H1 (cell line): ENCODE measurements around the gene DCP2. TPM values are rescaled to one million over a fixed set of nuclear protein-coding genes. Genes with fewer than 3 reads are reported as not detected.

Experiments
- CTCF ChIA-PET: fragments of 300-600 bp; sonication (Branson Sonifier 250); formaldehyde crosslinking; loops from one replicate; lab custom pipeline; 2021; ENCODE audit not compliant: partially characterized antibody; lab: Charles Lee
- POLR2A ChIA-PET: fragments of 300-600 bp; sonication (Branson Sonifier 250); formaldehyde crosslinking; loops from one replicate; lab custom pipeline; 2021; ENCODE audit warnings: inconsistent platforms; ENCODE audit not compliant: partially characterized antibody; lab: Charles Lee
- DNase-seq, 2 experiments: peaks; one replicate each; pipeline versions ENCODE4 v3.0.0 to v3.0.0-alpha.2; 2010 to 2022; ENCODE audit warnings: low spot score in 2 of 2, low read depth in 1 of 2, mixed read lengths in 1 of 2
- FAIRE-seq: peaks from 2 replicates; lab custom pipeline; 2011; peaks lifted over from hg19 to GRCh38; lab: Jason Lieb, UNC
- H2AFZ ChIP-seq: 2 replicates; pipeline ENCODE4 v1.8.1; 2012; ENCODE audit warnings: low read length, inconsistent platforms
- H2AK5ac ChIP-seq: 2 replicates; pipeline ENCODE4 v1.6.1; 2013; ENCODE audit warnings: low read depth, low read length
- H2BK120ac ChIP-seq: replicated peaks from 2 replicates; pipeline ENCODE3; 2013; ENCODE audit warnings: low read depth, low read length, inconsistent platforms
- H2BK12ac ChIP-seq: 2 replicates; pipeline ENCODE4 v1.6.1; 2013; ENCODE audit warnings: low read depth, low read length
- H2BK15ac ChIP-seq: 2 replicates; pipeline ENCODE4 v1.6.1; 2013; ENCODE audit warnings: low read length
- H2BK20ac ChIP-seq: 2 replicates; pipeline ENCODE4 v1.6.1; 2013; ENCODE audit warnings: low read length
- H2BK5ac ChIP-seq: 2 replicates; pipeline ENCODE4 v1.6.1; 2013; ENCODE audit warnings: low read depth, low read length
- H3K14ac ChIP-seq: 2 replicates; pipeline ENCODE4 v1.6.1; 2013; ENCODE audit warnings: inconsistent platforms; ENCODE audit not compliant: insufficient read length
- H3K18ac ChIP-seq: 2 replicates; pipeline ENCODE4 v1.6.1; 2013; ENCODE audit warnings: low read length; ENCODE audit errors: extremely low read depth
- H3K23ac ChIP-seq: 2 replicates; pipeline ENCODE4 v1.6.1; 2013; ENCODE audit warnings: inconsistent platforms; ENCODE audit not compliant: insufficient read length
- H3K23me2 ChIP-seq: 2 replicates; pipeline ENCODE4 v1.6.1; 2013; ENCODE audit warnings: low read depth, low read length
- H3K27ac ChIP-seq: 2 replicates; pipeline ENCODE4 v1.6.1; 2011; ENCODE audit warnings: low read depth, low read length, inconsistent platforms
- H3K27me3 ChIP-seq, 4 experiments: replicated peaks in 1 of 4; 1 replicate in 1 of 4; 2 replicates in 3 of 4; pipeline versions ENCODE4 v1.6.1 to v1.8.1; 2011 to 2013; ENCODE audit warnings: low read length in 3 of 4, mild to moderate bottlenecking in 3 of 4, inconsistent platforms in 2 of 4, mixed read lengths in 2 of 4, moderate library complexity in 1 of 4; ENCODE audit not compliant: control insufficient read depth in 3 of 4, insufficient read depth in 3 of 4; ENCODE audit errors: extremely low read depth in 1 of 4
- H3K36me3 ChIP-seq, 4 experiments: 2 replicates each; pipeline versions ENCODE4 v1.6.1 to v1.8.1; 2011 to 2013; ENCODE audit warnings: mild to moderate bottlenecking in 4 of 4, low read length in 3 of 4, moderate library complexity in 2 of 4, control low read depth in 1 of 4, inconsistent platforms in 1 of 4; ENCODE audit not compliant: insufficient read depth in 4 of 4, control insufficient read depth in 2 of 4
- H3K4ac ChIP-seq: replicated peaks from 2 replicates; pipeline ENCODE3; 2013; ENCODE audit warnings: low read length, low read depth, mixed read lengths, inconsistent platforms; ENCODE audit not compliant: insufficient read length
- H3K4me1 ChIP-seq, 4 experiments: replicated peaks in 1 of 4; 1 replicate in 1 of 4; 2 replicates in 3 of 4; pipeline versions ENCODE4 v1.6.1 to v1.8.1; 2011 to 2013; ENCODE audit warnings: low read length in 3 of 4, inconsistent platforms in 2 of 4, mixed read lengths in 1 of 4; ENCODE audit not compliant: insufficient read depth in 4 of 4, control insufficient read depth in 3 of 4
- H3K4me2 ChIP-seq, 2 experiments: 2 replicates each; pipeline versions ENCODE4 v1.6.1 to v1.8.1; 2011 to 2013; ENCODE audit warnings: low read depth in 2 of 2, low read length in 2 of 2, control low read depth in 1 of 2, inconsistent platforms in 1 of 2, mild to moderate bottlenecking in 1 of 2; ENCODE audit not compliant: insufficient read depth in 1 of 2
- H3K4me3 ChIP-seq, 4 experiments: fragments of 200-600, 300-600 bp in 1 of 4; sonication (generic), shearing (Covaris generic), sonication (Bioruptor Twin) in 1 of 4; 2 replicates each; pipeline versions ENCODE4 v1.5.1 to v1.8.1; 2011 to 2016; ENCODE audit warnings: low read length in 4 of 4, low read depth in 3 of 4, control low read depth in 2 of 4, inconsistent platforms in 2 of 4, mild to moderate bottlenecking in 2 of 4, mixed read lengths in 1 of 4, moderate library complexity in 1 of 4; ENCODE audit not compliant: insufficient read depth in 2 of 4; ENCODE audit errors: extremely low read depth in 1 of 4
- H3K56ac ChIP-seq: replicated peaks from 2 replicates; pipeline ENCODE3; 2013; ENCODE audit warnings: low read depth, mild to moderate bottlenecking, mixed read lengths, low read length, inconsistent platforms; ENCODE audit not compliant: insufficient read length
- H3K79me1 ChIP-seq: 2 replicates; pipeline ENCODE4 v1.6.1; 2013; ENCODE audit warnings: low read depth, low read length, control low read depth
- H3K79me2 ChIP-seq, 2 experiments: 2 replicates each; pipeline versions ENCODE4 v1.6.1 to v1.8.1; 2012 to 2013; ENCODE audit warnings: low read length in 2 of 2, mild to moderate bottlenecking in 2 of 2, inconsistent platforms in 1 of 2; ENCODE audit not compliant: insufficient read depth in 2 of 2, control insufficient read depth in 1 of 2
- H3K9ac ChIP-seq, 4 experiments: replicated peaks in 1 of 4; 1 replicate in 1 of 4; 2 replicates in 3 of 4; pipeline versions ENCODE4 v1.6.1 to v1.8.1; 2011 to 2013; ENCODE audit warnings: low read depth in 3 of 4, low read length in 3 of 4, control low read depth in 2 of 4, mild to moderate bottlenecking in 2 of 4, moderate library complexity in 2 of 4, inconsistent platforms in 1 of 4; ENCODE audit errors: extremely low read depth in 1 of 4
- H3K9me3 ChIP-seq, 2 experiments: 2 replicates each; pipeline versions ENCODE4 v1.6.1 to v1.8.1; 2012 to 2013; ENCODE audit warnings: mild to moderate bottlenecking in 2 of 2, moderate library complexity in 2 of 2, control low read depth in 1 of 2, inconsistent platforms in 1 of 2, low read depth in 1 of 2, low read length in 1 of 2, mixed read lengths in 1 of 2; ENCODE audit not compliant: insufficient read depth in 2 of 2
- H4K20me1 ChIP-seq, 2 experiments: replicated peaks in 1 of 2; 2 replicates each; pipeline versions ENCODE3 to v1.8.1; 2011 to 2013; ENCODE audit warnings: inconsistent platforms in 2 of 2, low read length in 2 of 2, mild to moderate bottlenecking in 1 of 2; ENCODE audit not compliant: insufficient read depth in 2 of 2, control insufficient read depth in 1 of 2
- H4K5ac ChIP-seq: 2 replicates; pipeline ENCODE4 v1.6.1; 2013; ENCODE audit warnings: low read length, low read depth, mixed read lengths, inconsistent platforms; ENCODE audit not compliant: insufficient read length
- H4K8ac ChIP-seq: 2 replicates; pipeline ENCODE4 v1.8.0; 2013; ENCODE audit warnings: mild to moderate bottlenecking, moderate library complexity, low read length, inconsistent platforms; ENCODE audit not compliant: insufficient read depth; ENCODE audit errors: extremely low read depth
- H4K91ac ChIP-seq: replicated peaks from 2 replicates; pipeline ENCODE3; 2013; ENCODE audit warnings: low read length, mixed read lengths, inconsistent platforms; ENCODE audit not compliant: insufficient read length
- ASH2L ChIP-seq: fragments of 200-600, 300-600 bp; sonication (generic); IDR thresholded peaks from one replicate; pipeline ENCODE4 v1.7.1; 2017; ENCODE audit warnings: low read length
- EGR1 ChIP-seq: IDR thresholded peaks from 2 replicates; pipeline ENCODE4 v1.6.1; 2011; ENCODE audit warnings: low read depth, low read length, borderline replicate concordance
- KDM4A ChIP-seq: IDR thresholded peaks from one replicate; pipeline ENCODE4 v1.7.1; 2012; ENCODE audit warnings: low read depth, mild to moderate bottlenecking, moderate library complexity, low read length, inconsistent platforms; ENCODE audit not compliant: severe bottlenecking
- MAX ChIP-seq: IDR thresholded peaks from 2 replicates; pipeline ENCODE4 v1.6.1; 2012; ENCODE audit warnings: inconsistent platforms
- POLR2AphosphoS5 ChIP-seq: IDR thresholded peaks from 2 replicates; pipeline ENCODE4 v1.6.1; 2011; ENCODE audit warnings: low read depth, low read length
- RFX5 ChIP-seq: IDR thresholded peaks from 2 replicates; pipeline ENCODE4 v1.6.1; 2011; ENCODE audit warnings: low read depth, low read length, improper control_type of control experiment, borderline replicate concordance
- TAF1 ChIP-seq: IDR thresholded peaks from 2 replicates; pipeline ENCODE4 v1.6.1; 2011; ENCODE audit warnings: mild to moderate bottlenecking, low read depth, low read length
- TAF7 ChIP-seq: optimal IDR thresholded peaks from 2 replicates; pipeline ENCODE3; 2011; ENCODE audit warnings: low read depth, mild to moderate bottlenecking, inconsistent platforms, low read length, moderate library complexity, borderline replicate concordance
- WGBS, 2 experiments: shearing (Covaris generic) in 1 of 2; methylation state at CpG; one replicate each; pipeline versions ENCODE4 v1.1.6 to v1.1.7; 2013 to 2015; ENCODE audit warnings: low lambda C conversion rate in 2 of 2, mixed read lengths in 2 of 2, inconsistent platforms in 1 of 2, low coverage in 1 of 2, missing lambda C conversion rate in 1 of 2; ENCODE audit not compliant: insufficient replicate concordance in 2 of 2, insufficient coverage in 1 of 2, insufficient read length in 1 of 2; ENCODE audit errors: extremely low coverage in 1 of 2, missing lambda C conversion rate in 1 of 2; 5-methylcytosine and 5-hydroxymethylcytosine counted together
- polyA plus RNA-seq, 7 experiments: library from polyadenylated mRNA; depleted of rRNA in 3 of 7; stranded (reverse) in 5 of 7; unstranded in 2 of 7; fragments of >200 nt in 5 of 7; fragments of 200-250 nt in 2 of 7; gene quantifications; 1 replicate in 5 of 7; 2 replicates in 1 of 7; 4 replicates in 1 of 7; pipeline versions ENCODE4 v1.2.1 to v1.2.3, GENCODE V29; 2011 to 2013; ENCODE audit warnings: missing spikeins in 2 of 7, mixed read lengths in 2 of 7
- total RNA-seq: library from RNA; stranded (reverse); fragmentation: NEBNext Ultra II Directional; extraction: Animal tissue kit (Norgen Biotek cat#: 25700); gene quantifications from 2 replicates; pipeline ENCODE4 v1.2.1, GENCODE V29; 2021

DCP2 gene
- total and polyA plus RNA-seq, 2 of the 8 experiments (the other 6 are each of a cell fraction or from before 2014, with no cell fraction given) = 14.4 to 162 TPM

- ChIA-PET CTCF (interaction anchor here (1.2 to 2.5 kb wide), 4 partner anchors 10 to 52 kb away, joined by 3 to 6 read pairs (median 4); no protein-coding TSS in a partner anchor), POLR2A (no interaction called here)
- no peak overlapping the region for H3K9ac ChIP-seq
- DNase-seq (no peak), FAIRE-seq (no peak)
- H3K27ac ChIP-seq = no peak overlapping the region
- no peak overlapping the region for H2BK5ac ChIP-seq
- TF ChIP-seq ASH2L (no peak), EGR1 (no peak), KDM4A (no peak), POLR2AphosphoS5 (no peak), TAF7 (no peak), MAX (no peak), RFX5 (no peak), TAF1 (no peak)
- no peak overlapping the region for H4K91ac ChIP-seq
- no peak overlapping the region for H2BK15ac ChIP-seq
- no peaks in the 10 kb centered on the region for H3K23me2 ChIP-seq
- 91% methylated on average over 11 of the region's 11 CpGs; no CpG with 5 or more reads in 1 of the 2 experiments for WGBS, 2 experiments
- no peak overlapping the region for H2BK120ac ChIP-seq
- H4K8ac ChIP-seq = no peak overlapping the region
- no peak overlapping the region for H2BK20ac ChIP-seq
- H3K18ac ChIP-seq = no peak overlapping the region
- H3K27me3 ChIP-seq = no peaks in the 10 kb centered on the region
- no peak overlapping the region for H3K23ac ChIP-seq
- H2AFZ ChIP-seq = no peak overlapping the region
- H3K36me3 ChIP-seq = peaks cover 0 to 7% (median 0%) of the 10 kb centered on the region in 4 experiments; a peak in 2 of 8 replicates
- no peaks in the 10 kb centered on the region for H3K79me2 ChIP-seq
- H3K56ac ChIP-seq = no peak overlapping the region
- no peak overlapping the region for H4K5ac ChIP-seq
- no peak overlapping the region for H3K4me3 ChIP-seq
- no peaks in the 10 kb centered on the region for H3K9me3 ChIP-seq
- H2BK12ac ChIP-seq = no peak overlapping the region
- H3K79me1 ChIP-seq = no peaks in the 10 kb centered on the region
- no peaks in the 10 kb centered on the region for H3K4me1 ChIP-seq
- no peak overlapping the region for H3K4ac ChIP-seq
- no peak overlapping the region for H3K14ac ChIP-seq
- no peak overlapping the region for H2AK5ac ChIP-seq
- no peaks in the 10 kb centered on the region for H4K20me1 ChIP-seq
- no peak overlapping the region for H3K4me2 ChIP-seq
Measured at GRCh38 chr5:113047733-113048652, 71.4 kb downstream of the DCP2 start.
